Naive thymus-derived CD8-positive, alpha-beta T cell (primary cell): ENCODE data around the gene PLXNA1. TPM values are rescaled to one million over a fixed set of nuclear protein-coding genes. Genes with fewer than 3 reads are reported as not detected.

Experiments used
- ATAC-seq, 2 donors: fragments of 150-1000 bp; cut with Tn5 transposase in 1 of 2; sonication (Bioruptor Pico), chemical (Tn5 transposase) in 1 of 2; 1 replicate in 1 of 2; 2 replicates in 1 of 2; pipeline ENCODE4 v1.10.0; 2021; ENCODE audit warnings: mild to moderate bottlenecking in 2 of 2, moderate library complexity in 2 of 2
- POLR2A ChIA-PET: fragments of 350-600 bp; sonication (Branson Sonifier 250); formaldehyde crosslinking; loops from one replicate; lab custom pipeline; 2021; ENCODE audit warnings: antibody characterized with exemption; lab: Charles Lee
- DNase-seq, 10 donors: peaks; one replicate each; pipeline versions ENCODE4 v3.0.0 to v3.0.0-alpha.2; 2020 to 2022
- H3K27ac Mint-ChIP-seq, 10 donors: one replicate each; pipeline ENCODE4 v1.8.0; 2020 to 2022; ENCODE audit warnings: mild to moderate bottlenecking in 10 of 10, mixed read lengths in 10 of 10, moderate library complexity in 4 of 10, inconsistent platforms in 1 of 10
- H3K27me3 Mint-ChIP-seq, 5 donors: one replicate each; pipeline ENCODE4 v1.8.0; 2021 to 2022; ENCODE audit warnings: mixed read lengths in 5 of 5
- H3K36me3 Mint-ChIP-seq, 3 donors: one replicate each; pipeline ENCODE4 v1.8.0; 2020 to 2022; ENCODE audit warnings: mixed read lengths in 3 of 3, mild to moderate bottlenecking in 2 of 3, inconsistent platforms in 1 of 3
- H3K4me1 Mint-ChIP-seq, 4 donors: one replicate each; pipeline ENCODE4 v1.8.0; 2021 to 2022; ENCODE audit warnings: mixed read lengths in 4 of 4
- H3K4me3 Mint-ChIP-seq, 10 donors: one replicate each; pipeline ENCODE4 v1.8.0; 2020 to 2022; ENCODE audit warnings: mild to moderate bottlenecking in 10 of 10, mixed read lengths in 10 of 10, moderate library complexity in 6 of 10, inconsistent platforms in 1 of 10
- H3K9me3 Mint-ChIP-seq, 9 donors: one replicate each; pipeline ENCODE4 v1.8.0; 2020 to 2022; ENCODE audit warnings: mixed read lengths in 9 of 9, mild to moderate bottlenecking in 3 of 9, inconsistent platforms in 1 of 9, moderate library complexity in 1 of 9
- polyA plus RNA-seq, 3 donors: library from polyadenylated mRNA; unstranded; fragments of 300-500 nt; fragmentation: Illumina TruSeq; gene quantifications; one replicate each; pipeline ENCODE4 v1.2.3, GENCODE V29; 2021
- total RNA-seq, 8 experiments: library from RNA in 2 of 8; stranded (reverse) in 2 of 8; gene quantifications; one replicate each; pipeline ENCODE4 v1.2.3 and lab custom pipeline; 2021 to 2026

Gene PLXNA1
- total and polyA plus RNA-seq, 5 experiments from 2014 or later: 0.20 to 15.8 (median 0.59) TPM

GRCh38 chr3:126986001-126986400, 3.1 kb downstream of the PLXNA1 start:
- H3K9me3 Mint-ChIP-seq: no peaks in the 10 kb centered on the region
- ATAC-seq (no peak), DNase-seq (no peak)
- POLR2A ChIA-PET: no interaction called here
- peaks cover 10 to 16% (median 12%) of the 10 kb centered on the region in 4 donors for H3K4me1 Mint-ChIP-seq
- peak overlapping the region in 2 of 10 donors; percentile 11 to 65 for H3K4me3 Mint-ChIP-seq
- no peaks in the 10 kb centered on the region for H3K27me3 Mint-ChIP-seq
- H3K36me3 Mint-ChIP-seq: peaks cover 0 to 2% (median 2%) of the 10 kb centered on the region in 3 donors
- H3K27ac Mint-ChIP-seq: peak overlapping the region in 1 of 10 donors; percentile 65

GRCh38 chr3:126987129-126987528, 4.2 kb downstream of the PLXNA1 start:
- no peak for ATAC-seq
- POLR2A ChIA-PET: no interaction called here
- Mint-ChIP-seq H3K9me3 (no peaks in the 10 kb centered on the region), H3K27ac (peak overlapping the region in 2 of 10 donors; percentile 30 to 51), H3K36me3 (peaks cover 0 to 4% (median 2%) of the 10 kb centered on the region in 3 donors), H3K27me3 (no peaks in the 10 kb centered on the region), H3K4me1 (peaks cover 3 to 11% (median 7%) of the 10 kb centered on the region in 4 donors), H3K4me3 (no peak overlapping the region)
- no peak for DNase-seq

GRCh38 chr3:126987596-126987995, 4.7 kb downstream of the PLXNA1 start:
- peak overlapping the region in 2 of 10 donors; percentile 21 to 51 for H3K27ac Mint-ChIP-seq
- POLR2A ChIA-PET: no interaction called here
- DNase-seq: no peak
- no peak for ATAC-seq
- peaks cover 0 to 4% (median 2%) of the 10 kb centered on the region in 3 donors for H3K36me3 Mint-ChIP-seq
- H3K4me1 Mint-ChIP-seq: peaks cover 0 to 11% (median 4%) of the 10 kb centered on the region in 4 donors
- H3K9me3 Mint-ChIP-seq: no peaks in the 10 kb centered on the region
- H3K4me3 Mint-ChIP-seq: peak overlapping the region in 1 of 10 donors; percentile 29
- no peaks in the 10 kb centered on the region for H3K27me3 Mint-ChIP-seq

- H3K27me3 Mint-ChIP-seq: no peaks in the 10 kb centered on the region
- no peak overlapping the region for H3K4me3 Mint-ChIP-seq
- peaks cover 0 to 11% (median 3%) of the 10 kb centered on the region in 4 donors for H3K4me1 Mint-ChIP-seq
- ATAC-seq (no peak), DNase-seq (no peak)
- H3K27ac Mint-ChIP-seq: no peak overlapping the region
- peaks cover 0 to 4% (median 2%) of the 10 kb centered on the region in 3 donors for H3K36me3 Mint-ChIP-seq
- H3K9me3 Mint-ChIP-seq: no peaks in the 10 kb centered on the region
- POLR2A ChIA-PET: no interaction called here
Observed at GRCh38 chr3:126988451-126989021, 5.6 kb downstream of the PLXNA1 start.

GRCh38 chr3:126989316-126990023, 6.6 kb downstream of the PLXNA1 start:
- Mint-ChIP-seq H3K27ac (no peak overlapping the region), H3K9me3 (no peaks in the 10 kb centered on the region), H3K4me1 (peaks cover 0 to 12% (median 2%) of the 10 kb centered on the region in 4 donors), H3K36me3 (peaks cover 0 to 5% (median 2%) of the 10 kb centered on the region in 3 donors), H3K27me3 (no peaks in the 10 kb centered on the region), H3K4me3 (no peak overlapping the region)
- no peak for ATAC-seq
- no peak for DNase-seq
- POLR2A ChIA-PET: no interaction called here

- Mint-ChIP-seq H3K27me3 (no peaks in the 10 kb centered on the region), H3K9me3 (no peaks in the 10 kb centered on the region), H3K36me3 (peaks cover 0 to 7% (median 2%) of the 10 kb centered on the region in 3 donors), H3K4me3 (no peak overlapping the region), H3K4me1 (peaks cover 0 to 13% (median 2%) of the 10 kb centered on the region in 4 donors), H3K27ac (no peak overlapping the region)
- DNase-seq (no peak), ATAC-seq (no peak)
- POLR2A ChIA-PET: no interaction called here
Observed at GRCh38 chr3:126990024-126990700, 7.2 kb downstream of the PLXNA1 start.

- peaks cover 0 to 7% (median 2%) of the 10 kb centered on the region in 3 donors for H3K36me3 Mint-ChIP-seq
- no peaks in the 10 kb centered on the region for H3K9me3 Mint-ChIP-seq
- no peaks in the 10 kb centered on the region for H3K27me3 Mint-ChIP-seq
- H3K27ac Mint-ChIP-seq: no peak overlapping the region
- peak overlapping the region in 1 of 10 donors; percentile 51 for H3K4me3 Mint-ChIP-seq
- POLR2A ChIA-PET: no interaction called here
- no peak for DNase-seq
- peaks cover 0 to 13% (median 2%) of the 10 kb centered on the region in 4 donors for H3K4me1 Mint-ChIP-seq
- no peak for ATAC-seq
Observed at GRCh38 chr3:126990890-126991289, 8.0 kb downstream of the PLXNA1 start.

- Mint-ChIP-seq H3K4me3 (no peak overlapping the region), H3K4me1 (peaks cover 0 to 11% (median 2%) of the 10 kb centered on the region in 4 donors), H3K36me3 (peaks cover 0 to 7% (median 2%) of the 10 kb centered on the region in 3 donors), H3K9me3 (no peaks in the 10 kb centered on the region), H3K27ac (no peak overlapping the region), H3K27me3 (no peaks in the 10 kb centered on the region)
- POLR2A ChIA-PET: no interaction called here
- ATAC-seq (no peak), DNase-seq (no peak)
Observed at GRCh38 chr3:126991366-126992200, 8.7 kb downstream of the PLXNA1 start.

GRCh38 chr3:126992216-126992615, 9.3 kb downstream of the PLXNA1 start:
- POLR2A ChIA-PET: no interaction called here
- Mint-ChIP-seq H3K27ac (no peak overlapping the region), H3K4me3 (no peak overlapping the region), H3K36me3 (peaks cover 0 to 7% (median 2%) of the 10 kb centered on the region in 3 donors), H3K4me1 (peaks cover 0 to 13% (median 2%) of the 10 kb centered on the region in 4 donors), H3K27me3 (no peaks in the 10 kb centered on the region), H3K9me3 (no peaks in the 10 kb centered on the region)
- ATAC-seq (no peak), DNase-seq (no peak)

GRCh38 chr3:126992776-126993175, 9.9 kb downstream of the PLXNA1 start:
- H3K4me1 Mint-ChIP-seq: peaks cover 0 to 10% (median 2%) of the 10 kb centered on the region in 4 donors
- DNase-seq (no peak), ATAC-seq (no peak)
- no peak overlapping the region for H3K27ac Mint-ChIP-seq
- peaks cover 0 to 7% (median 2%) of the 10 kb centered on the region in 3 donors for H3K36me3 Mint-ChIP-seq
- H3K9me3 Mint-ChIP-seq: no peaks in the 10 kb centered on the region
- no peaks in the 10 kb centered on the region for H3K27me3 Mint-ChIP-seq
- POLR2A ChIA-PET: no interaction called here
- no peak overlapping the region for H3K4me3 Mint-ChIP-seq

- Mint-ChIP-seq H3K4me1 (peaks cover 0 to 10% (median 4%) of the 10 kb centered on the region in 4 donors), H3K27ac (peak overlapping the region in 1 of 10 donors; percentile 53), H3K36me3 (peaks cover 0 to 7% (median 2%) of the 10 kb centered on the region in 3 donors), H3K9me3 (no peaks in the 10 kb centered on the region), H3K27me3 (no peaks in the 10 kb centered on the region), H3K4me3 (no peak overlapping the region)
- POLR2A ChIA-PET: no interaction called here
- no peak for ATAC-seq
- DNase-seq: no peak
Observed at GRCh38 chr3:126993436-126993835, 10.5 kb downstream of the PLXNA1 start.

GRCh38 chr3:126994661-126995245, 11.8 kb downstream of the PLXNA1 start:
- Mint-ChIP-seq H3K27ac (peak overlapping the region in 1 of 10 donors; percentile 53), H3K9me3 (no peaks in the 10 kb centered on the region), H3K4me1 (peaks cover 0 to 10% (median 4%) of the 10 kb centered on the region in 4 donors), H3K27me3 (no peaks in the 10 kb centered on the region), H3K36me3 (peaks cover 0 to 5% (median 0%) of the 10 kb centered on the region in 3 donors), H3K4me3 (no peak overlapping the region)
- no peak for ATAC-seq
- no peak for DNase-seq
- POLR2A ChIA-PET: no interaction called here
